Glutamatergic neuron (in vitro differentiated cells): ENCODE measurements around the gene TP53AIP1. TPM values are rescaled to one million over a fixed set of nuclear protein-coding genes. Genes with fewer than 3 reads are reported as not detected.

Experiments
- DNase-seq: peaks from one replicate; pipeline ENCODE4 v3.0.0; 2022
- H3K27ac Mint-ChIP-seq: one replicate; pipeline ENCODE4 v1.8.0; 2020; ENCODE audit warnings: mild to moderate bottlenecking, mixed read lengths, inconsistent platforms; ENCODE audit not compliant: unreplicated experiment
- H3K27me3 Mint-ChIP-seq: one replicate; pipeline ENCODE4 v1.8.0; 2020; ENCODE audit warnings: mild to moderate bottlenecking, moderate library complexity, mixed read lengths, inconsistent platforms; ENCODE audit not compliant: unreplicated experiment
- H3K36me3 Mint-ChIP-seq: one replicate; pipeline ENCODE4 v1.8.0; 2020; ENCODE audit warnings: mild to moderate bottlenecking, mixed read lengths, inconsistent platforms; ENCODE audit not compliant: unreplicated experiment
- H3K4me1 Mint-ChIP-seq: one replicate; pipeline ENCODE4 v1.8.0; 2020; ENCODE audit warnings: mild to moderate bottlenecking, low read depth, mixed read lengths, inconsistent platforms; ENCODE audit not compliant: unreplicated experiment
- H3K4me3 Mint-ChIP-seq: one replicate; pipeline ENCODE4 v1.8.0; 2020; ENCODE audit warnings: mild to moderate bottlenecking, mixed read lengths, inconsistent platforms; ENCODE audit not compliant: unreplicated experiment
- H3K9me3 Mint-ChIP-seq: one replicate; pipeline ENCODE4 v1.8.0; 2020; ENCODE audit warnings: mild to moderate bottlenecking, moderate library complexity, mixed read lengths, inconsistent platforms; ENCODE audit not compliant: unreplicated experiment
- CTCF ChIP-seq: fragments of 200-600 bp; sonication (generic); IDR thresholded peaks from one replicate; pipeline ENCODE4 v1.5.0; 2021; ENCODE audit not compliant: partially characterized antibody, unreplicated experiment
- total RNA-seq: library from RNA; stranded (reverse); fragmentation: NEBNext Ultra II Directional; extraction: Animal tissue kit (Norgen Biotek cat#: 25700); gene quantifications from one replicate; pipeline ENCODE4 v1.2.1, GENCODE V29; 2021; ENCODE audit not compliant: unreplicated experiment

The TP53AIP1 gene
- total RNA-seq, 1 donor from 2014 or later, result 0.34 TPM

- no peak for TF ChIP-seq CTCF
- no peak overlapping the region for H3K27ac Mint-ChIP-seq
- peaks cover 25% of the 10 kb centered on the region for H3K4me1 Mint-ChIP-seq
- no peak overlapping the region for H3K4me3 Mint-ChIP-seq
- peaks cover 19% of the 10 kb centered on the region for H3K9me3 Mint-ChIP-seq
- DNase-seq, result no peak
- H3K27me3 Mint-ChIP-seq, result peaks cover 10% of the 10 kb centered on the region
- peaks cover 17% of the 10 kb centered on the region for H3K36me3 Mint-ChIP-seq
Measured at GRCh38 chr11:128914216-128915148, 28.2 kb downstream of the TP53AIP1 start.

- no peak for TF ChIP-seq CTCF
- peaks cover 19% of the 10 kb centered on the region for H3K9me3 Mint-ChIP-seq
- H3K4me3 Mint-ChIP-seq, result no peak overlapping the region
- H3K36me3 Mint-ChIP-seq, result peaks cover 17% of the 10 kb centered on the region
- DNase-seq, result peak; percentile 52
- peaks cover 10% of the 10 kb centered on the region for H3K27me3 Mint-ChIP-seq
- H3K4me1 Mint-ChIP-seq, result peaks cover 25% of the 10 kb centered on the region
- no peak overlapping the region for H3K27ac Mint-ChIP-seq
Measured at GRCh38 chr11:128913806-128914205, 28.9 kb downstream of the TP53AIP1 start.

GRCh38 chr11:128911701-128912100 is 31.0 kb downstream of the TP53AIP1 start:
- Mint-ChIP-seq H3K27me3 (peaks cover 10% of the 10 kb centered on the region), H3K27ac (no peak overlapping the region), H3K4me1 (peaks cover 23% of the 10 kb centered on the region), H3K9me3 (peaks cover 19% of the 10 kb centered on the region), H3K4me3 (no peak overlapping the region), H3K36me3 (peaks cover 17% of the 10 kb centered on the region)
- DNase-seq, result no peak
- no peak for TF ChIP-seq CTCF

- Mint-ChIP-seq H3K4me3 (no peak overlapping the region), H3K36me3 (peaks cover 17% of the 10 kb centered on the region), H3K27me3 (peaks cover 10% of the 10 kb centered on the region), H3K27ac (no peak overlapping the region), H3K9me3 (peaks cover 18% of the 10 kb centered on the region), H3K4me1 (peaks cover 23% of the 10 kb centered on the region)
- DNase-seq, result no peak
- no peak for TF ChIP-seq CTCF
Measured at GRCh38 chr11:128911239-128911638, 31.4 kb downstream of the TP53AIP1 start.

- H3K4me1 Mint-ChIP-seq, result peaks cover 19% of the 10 kb centered on the region
- H3K36me3 Mint-ChIP-seq, result peaks cover 11% of the 10 kb centered on the region
- no peak for DNase-seq
- TF ChIP-seq CTCF, result no peak
- no peak overlapping the region for H3K27ac Mint-ChIP-seq
- H3K9me3 Mint-ChIP-seq, result peaks cover 13% of the 10 kb centered on the region
- peaks cover 13% of the 10 kb centered on the region for H3K27me3 Mint-ChIP-seq
- no peak overlapping the region for H3K4me3 Mint-ChIP-seq
Measured at GRCh38 chr11:128910576-128910975, 32.1 kb downstream of the TP53AIP1 start.
